HEK293T (cell line): ENCODE measurements around the gene AGAP5.
"Not testable (repeated sequence)": the region's sequence is repeated elsewhere in the genome, so short reads cannot be mapped to it uniquely, and the experiment has no call there.

ENCODE experiments used
- CTCF ChIA-PET: fragments of 350-600 bp; formaldehyde crosslinking; extraction: SDS; loops from one replicate; lab custom pipeline; 2021; ENCODE audit warnings: antibody characterized with exemption, inconsistent platforms; lab: Yijun Ruan, JAX
- POLR2A ChIA-PET: fragments of 350-600 bp; formaldehyde crosslinking; extraction: SDS; loops from one replicate; lab custom pipeline; 2020; ENCODE audit warnings: antibody characterized with exemption, inconsistent platforms; lab: Yijun Ruan, JAX
- DNase-seq: peaks from one replicate; pipeline ENCODE4 v3.0.0; 2012; ENCODE audit warnings: mixed read lengths; ENCODE audit errors: extremely low spot score
- ARNT ChIP-seq: fragments of 450-650 bp; IDR thresholded peaks from 2 replicates; pipeline ENCODE4 v1.6.1; 2017; ENCODE audit warnings: mild to moderate bottlenecking
- CTBP1 ChIP-seq: fragments of 450-650 bp; IDR thresholded peaks from 2 replicates; pipeline ENCODE4 v1.6.1; 2016; ENCODE audit warnings: borderline replicate concordance
- FOXA1 ChIP-seq: fragments of 450-650 bp; IDR thresholded peaks from 2 replicates; pipeline ENCODE4 v1.6.1; 2016; ENCODE audit warnings: mild to moderate bottlenecking
- FOXK2 ChIP-seq: fragments of 450-650 bp; IDR thresholded peaks from 2 replicates; pipeline ENCODE4 v1.6.1; 2016; ENCODE audit warnings: mild to moderate bottlenecking
- FOXM1 ChIP-seq: fragments of 450-650 bp; IDR thresholded peaks from 2 replicates; pipeline ENCODE4 v1.6.1; 2017; ENCODE audit warnings: mild to moderate bottlenecking, borderline replicate concordance
- HDGF ChIP-seq: fragments of 450-650 bp; IDR thresholded peaks from 2 replicates; pipeline ENCODE4 v1.6.1; 2017; ENCODE audit warnings: antibody characterized with exemption, borderline replicate concordance
- LEF1 ChIP-seq: fragments of 450-650 bp; IDR thresholded peaks from 2 replicates; pipeline ENCODE4 v1.6.1; 2017; ENCODE audit warnings: mild to moderate bottlenecking, borderline replicate concordance
- NFRKB ChIP-seq: fragments of 450-650 bp; IDR thresholded peaks from 2 replicates; pipeline ENCODE4 v1.6.1; 2016; ENCODE audit warnings: mild to moderate bottlenecking, moderate library complexity
- SP1 ChIP-seq: fragments of 450-650 bp; IDR thresholded peaks from 2 replicates; pipeline ENCODE4 v1.6.1; 2017
- SUZ12 ChIP-seq: fragments of 450-650 bp; IDR thresholded peaks from 2 replicates; pipeline ENCODE4 v1.6.1; 2016; ENCODE audit warnings: mild to moderate bottlenecking
- ZNF384 ChIP-seq: fragments of 450-650 bp; IDR thresholded peaks from 2 replicates; pipeline ENCODE4 v1.6.1; 2016
- TF ChIP-seq, protein P1 (sequence below): fragments of 450-650 bp; IDR thresholded peaks from 2 replicates; pipeline ENCODE4 v1.6.1; 2016

Gene AGAP5

DNA sequence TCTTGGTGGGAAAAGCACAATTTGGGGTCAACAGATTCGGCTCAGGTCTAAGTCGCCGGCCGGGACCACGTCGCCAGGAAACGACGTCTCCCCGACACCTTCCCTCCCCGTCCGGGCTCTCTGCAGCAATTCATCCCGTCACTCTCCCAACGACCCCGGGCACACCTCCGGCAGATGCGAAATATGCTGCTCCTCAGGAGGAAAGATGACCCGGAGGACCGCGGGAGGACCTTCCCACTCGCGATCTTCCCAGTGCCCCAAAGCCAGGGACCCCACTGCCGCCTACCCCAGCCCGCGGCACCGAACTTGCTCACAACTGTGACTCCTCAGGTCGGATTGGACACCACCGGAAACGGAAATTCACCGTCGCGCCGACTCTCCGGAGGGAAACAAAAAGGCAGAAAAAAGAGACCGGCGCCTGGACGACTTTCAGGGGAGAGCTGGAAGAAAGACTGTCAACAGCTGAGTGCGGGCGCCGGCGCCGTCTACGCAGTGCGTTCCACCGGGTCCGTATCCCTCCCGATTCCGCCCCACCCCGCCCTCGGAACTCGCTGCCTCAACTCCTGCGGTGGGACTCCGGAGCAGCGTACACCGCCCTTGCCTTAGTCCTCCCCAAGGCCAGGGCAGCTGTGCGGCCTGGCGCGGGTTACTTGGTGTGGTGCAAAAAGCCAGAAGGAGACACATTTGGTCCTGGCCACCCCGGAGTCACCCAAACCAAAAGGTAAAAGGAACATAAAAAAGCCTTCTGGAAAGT is 32.4 kb upstream of the AGAP5 start:
- ChIA-PET CTCF (no interaction called here), POLR2A (interaction anchor here (0.6 to 3.4 kb wide), 10 partner anchors 11 to 237 kb away, joined by 3 to 68 read pairs (median 3); partner anchors contain the start of gene SEC24C)
- DNase-seq, result peak; percentile 81
- TF ChIP-seq FOXM1 (no peak), CTBP1 (peak; percentile 87), NFRKB (no peak), ARNT (no peak), HDGF (no peak), FOXK2 (peak; percentile 72; the same call in 1 of the 2 replicates)
- TF ChIP-seq, protein P1, sequence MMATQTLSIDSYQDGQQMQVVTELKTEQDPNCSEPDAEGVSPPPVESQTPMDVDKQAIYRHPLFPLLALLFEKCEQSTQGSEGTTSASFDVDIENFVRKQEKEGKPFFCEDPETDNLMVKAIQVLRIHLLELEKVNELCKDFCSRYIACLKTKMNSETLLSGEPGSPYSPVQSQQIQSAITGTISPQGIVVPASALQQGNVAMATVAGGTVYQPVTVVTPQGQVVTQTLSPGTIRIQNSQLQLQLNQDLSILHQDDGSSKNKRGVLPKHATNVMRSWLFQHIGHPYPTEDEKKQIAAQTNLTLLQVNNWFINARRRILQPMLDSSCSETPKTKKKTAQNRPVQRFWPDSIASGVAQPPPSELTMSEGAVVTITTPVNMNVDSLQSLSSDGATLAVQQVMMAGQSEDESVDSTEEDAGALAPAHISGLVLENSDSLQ, result peak; percentile 79

GRCh38 chr10:73729781-73730152 is 31.9 kb upstream of the AGAP5 start:
- CTCF ChIA-PET, DNase-seq: not testable (repeated sequence)
- POLR2A ChIA-PET, result interaction anchor here (0.9 to 3.4 kb wide), 5 partner anchors 14 to 55 kb away, joined by 3 to 68 read pairs (median 5); partner anchors contain the start of gene SEC24C

DNA sequence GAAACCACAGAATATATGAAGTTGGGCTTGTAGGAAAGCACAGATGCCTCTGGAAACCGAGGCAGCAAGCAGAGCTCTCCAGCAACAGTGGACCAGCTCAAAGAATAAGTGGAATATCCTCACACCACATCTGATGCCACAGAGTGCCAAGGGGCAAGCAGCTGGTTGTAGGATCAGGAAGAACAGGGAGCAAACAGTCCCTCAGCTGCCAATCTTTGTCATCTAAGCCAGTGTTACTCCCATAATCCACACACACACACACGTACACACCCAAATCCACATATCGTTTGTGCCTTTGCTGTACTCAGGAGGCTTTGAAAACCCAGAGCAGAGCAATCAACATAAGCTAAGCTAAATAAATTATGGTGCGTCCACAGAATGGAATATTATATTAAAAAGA is 25.6 kb upstream of the AGAP5 start:
- ChIA-PET POLR2A (interaction anchor here (0.6 kb wide), 1 partner anchor 14 kb away, joined by 3 read pairs; no protein-coding TSS in a partner anchor), CTCF (no interaction called here)
- TF ChIP-seq ARNT, result no peak
- no peak for TF ChIP-seq FOXM1
- TF ChIP-seq SUZ12, result no peak
- TF ChIP-seq FOXK2, result no peak
- TF ChIP-seq NFRKB, result no peak
- DNase-seq, result no peak

DNA sequence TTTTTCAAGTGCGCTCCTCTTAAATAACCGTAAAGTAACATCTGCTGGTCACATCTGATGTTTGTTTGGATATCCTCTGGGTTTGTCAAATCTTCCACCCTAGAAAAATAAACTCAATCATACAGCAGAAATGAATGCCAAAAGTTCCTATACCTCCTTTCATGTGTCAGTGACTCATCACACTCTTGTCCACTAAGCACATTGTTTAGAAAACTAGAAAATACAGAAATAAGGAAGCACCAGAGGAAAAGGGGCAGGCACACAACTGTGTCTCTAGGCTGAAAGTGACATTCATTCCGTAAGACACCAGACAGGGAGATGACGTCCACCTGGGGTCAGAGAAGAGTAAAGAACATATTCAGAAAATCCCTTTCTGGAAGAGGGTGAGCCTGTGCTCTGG is 22.7 kb upstream of the AGAP5 start:
- DNase-seq, POLR2A ChIA-PET: not testable (repeated sequence)
- CTCF ChIA-PET, result interaction anchor here (0.6 kb wide), 1 partner anchor 202 kb away, joined by 3 read pairs; no protein-coding TSS in a partner anchor

GRCh38 chr10:73717556-73717955 is 19.6 kb upstream of the AGAP5 start:
- ChIA-PET POLR2A (interaction anchor here (0.6 to 1.6 kb wide), 2 partner anchors 13 to 619 kb away, joined by 3 to 4 read pairs; no protein-coding TSS in a partner anchor), CTCF (no interaction called here)
- DNase-seq, result no peak
- no peak for TF ChIP-seq HDGF
- no peak for TF ChIP-seq LEF1
- no peak for TF ChIP-seq CTBP1
- TF ChIP-seq SP1, result no peak
- TF ChIP-seq ZNF384, result no peak

GRCh38 chr10:73716251-73716650 is 18.3 kb upstream of the AGAP5 start:
- TF ChIP-seq NFRKB (no peak), SP1 (no peak), FOXA1 (no peak), SUZ12 (no peak)
- DNase-seq, result no peak
- ChIA-PET CTCF (no interaction called here), POLR2A (no interaction called here)

DNA sequence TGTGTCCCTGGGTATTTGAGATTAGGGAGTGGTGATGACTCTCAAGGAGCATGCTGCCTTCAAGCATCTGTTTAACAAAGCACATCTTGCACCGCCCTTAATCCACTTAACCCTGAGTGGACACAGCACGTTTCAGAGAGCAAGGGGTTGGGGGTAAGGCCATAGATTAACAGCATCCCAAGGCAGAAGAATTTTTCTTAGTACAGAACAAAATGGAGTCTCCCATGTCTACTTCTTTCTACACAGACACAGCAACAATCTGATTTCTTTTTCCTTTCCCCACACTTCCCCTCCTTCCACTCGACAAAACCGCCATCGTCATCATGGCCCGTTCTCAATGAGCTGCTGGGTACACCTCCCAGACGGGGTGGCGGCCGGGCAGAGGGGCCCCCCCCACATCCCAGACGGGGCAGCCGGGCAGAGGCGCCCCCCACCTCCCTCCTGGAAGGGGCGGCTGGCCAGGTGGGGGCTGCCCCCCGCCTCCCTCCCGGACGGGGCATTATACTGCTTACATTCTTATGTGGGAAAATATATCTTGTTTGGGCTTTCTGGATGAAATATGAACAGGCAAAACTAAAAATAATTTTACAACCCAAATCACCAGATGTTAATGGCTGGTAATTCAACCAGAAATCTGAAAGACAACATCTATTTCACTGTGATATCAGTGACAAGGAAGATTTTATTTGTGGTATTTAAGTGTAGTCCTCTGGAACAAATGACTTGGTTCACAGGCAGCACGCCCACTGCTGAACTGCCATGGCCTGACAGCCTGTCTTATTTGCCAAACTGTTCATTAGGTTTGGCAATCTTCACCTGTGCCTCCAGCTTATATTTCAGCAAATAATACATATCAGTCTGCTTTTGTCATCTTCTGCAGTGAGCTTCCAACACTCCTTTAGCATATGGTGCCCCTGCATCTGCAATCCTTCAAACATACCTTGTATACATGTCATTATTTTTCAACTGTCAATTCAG is 17.6 kb upstream of the AGAP5 start:
- POLR2A ChIA-PET, CTCF ChIA-PET, DNase-seq: not testable (repeated sequence)

GRCh38 chr10:73714483-73714882 is 16.6 kb upstream of the AGAP5 start:
- DNase-seq, CTCF ChIA-PET, POLR2A ChIA-PET: not testable (repeated sequence)

DNA sequence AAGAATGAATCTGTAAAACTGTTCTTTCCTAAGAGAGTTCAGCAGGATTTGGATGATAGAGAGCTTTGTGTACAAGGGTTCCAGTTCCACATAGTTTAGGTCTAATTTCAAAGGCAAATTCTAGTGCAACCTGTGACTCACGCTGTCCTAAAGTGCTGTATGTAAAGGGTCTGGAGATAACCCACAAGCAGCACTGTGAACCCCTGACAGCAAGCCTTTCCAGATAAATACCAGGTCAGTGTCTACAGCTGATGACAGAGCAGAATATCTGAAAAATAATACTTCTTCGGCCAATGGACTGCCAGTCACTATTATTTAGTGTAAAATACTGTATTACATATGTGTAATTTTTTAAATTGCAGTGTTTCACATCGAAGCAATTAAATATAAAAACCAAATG is 16.0 kb upstream of the AGAP5 start:
- CTCF ChIA-PET, POLR2A ChIA-PET, DNase-seq: not testable (repeated sequence)

GRCh38 chr10:73711683-73712082 is 13.8 kb upstream of the AGAP5 start:
- CTCF ChIA-PET, POLR2A ChIA-PET, DNase-seq: not testable (repeated sequence)

GRCh38 chr10:73708122-73708521 is 10.2 kb upstream of the AGAP5 start:
- CTCF ChIA-PET, result interaction anchor here (0.6 kb wide), 1 partner anchor 140 kb away, joined by 4 read pairs; no protein-coding TSS in a partner anchor
- DNase-seq, POLR2A ChIA-PET: not testable (repeated sequence)

DNA sequence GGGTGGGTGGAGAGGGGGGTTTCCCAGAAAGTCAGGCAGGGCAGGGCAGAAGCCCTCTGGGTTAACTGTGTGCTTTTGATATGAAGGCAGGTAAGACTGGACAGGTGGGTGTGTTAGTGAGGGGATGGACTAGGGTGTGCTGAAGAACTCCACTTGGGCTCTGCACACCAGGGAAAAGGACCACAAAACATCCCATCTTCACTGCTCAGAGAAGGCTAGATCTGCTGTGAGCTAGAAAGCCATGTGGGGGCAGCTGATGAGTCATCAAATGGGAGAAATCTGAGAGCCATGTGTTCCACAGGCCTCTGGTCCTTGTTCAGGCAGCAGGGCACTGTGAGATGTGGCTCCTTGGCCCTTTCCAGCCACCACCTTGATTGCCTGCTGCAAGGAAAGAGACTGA is 9.7 kb upstream of the AGAP5 start:
- CTCF ChIA-PET, DNase-seq, POLR2A ChIA-PET: not testable (repeated sequence)

DNA sequence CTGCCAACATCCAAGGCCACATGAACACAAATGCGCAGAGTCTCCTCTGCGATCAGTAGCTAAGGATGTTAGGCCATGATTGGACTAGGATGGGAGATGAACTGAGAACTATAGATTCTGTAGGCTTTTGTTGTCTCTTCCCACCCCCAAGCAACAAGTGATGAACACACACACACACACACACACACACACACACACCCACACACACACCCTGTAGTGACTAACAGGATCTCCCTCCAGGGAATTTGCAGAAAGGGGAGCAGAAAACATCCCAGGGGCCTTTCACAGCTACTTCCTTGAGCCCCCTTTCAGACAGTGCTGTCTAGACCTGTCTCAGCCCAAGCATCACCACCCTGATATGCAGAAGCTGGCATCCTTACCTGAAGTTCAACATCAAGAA is 8.6 kb upstream of the AGAP5 start:
- POLR2A ChIA-PET, result interaction anchor here (0.7 kb wide), 1 partner anchor 22 kb away, joined by 3 read pairs; no protein-coding TSS in a partner anchor
- CTCF ChIA-PET, DNase-seq: not testable (repeated sequence)

DNA sequence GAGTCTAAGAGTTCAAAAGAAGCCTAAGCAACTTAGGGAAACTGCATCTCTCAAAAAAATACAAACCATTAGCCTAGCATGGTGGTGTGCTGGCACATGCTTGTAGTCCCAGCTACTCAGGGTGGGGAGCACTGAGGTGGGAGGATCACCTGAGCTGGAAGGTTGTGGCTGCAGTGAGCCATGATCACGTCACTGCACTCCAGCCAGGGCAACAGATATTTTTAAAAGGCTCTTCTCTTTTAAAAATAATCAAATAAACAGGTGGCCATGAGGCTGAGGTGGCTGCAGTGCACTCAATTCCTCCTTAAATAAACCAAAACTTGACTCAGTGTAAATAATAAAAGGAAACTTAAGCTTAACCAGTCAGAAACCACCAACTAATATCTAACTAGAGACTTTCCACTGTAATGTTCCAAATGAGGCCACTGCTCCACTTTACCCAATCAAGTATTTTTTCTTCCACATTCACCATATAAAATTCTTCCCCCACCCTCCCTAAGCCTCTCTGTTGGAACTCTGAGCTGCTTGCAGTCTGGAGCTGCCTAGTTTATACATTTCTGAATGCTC is 7.7 kb upstream of the AGAP5 start:
- DNase-seq, POLR2A ChIA-PET, CTCF ChIA-PET: not testable (repeated sequence)
